Gastrocnemius medialis (tissue), 4 donors: Measurements from ENCODE around the gene MAOB.
"Not testable (repeated sequence)": the region's sequence is repeated elsewhere in the genome, so short reads cannot be mapped to it uniquely, and the experiment has no call there.

Source experiments
- CTCF ChIP-seq, 5 experiments: fragments of 450-650 bp in 3 of 5; fragments of 200-600 bp in 2 of 5; sonication (generic) in 2 of 5; IDR thresholded peaks in 4 of 5; conservative IDR thresholded peaks in 1 of 5; 1 replicate in 4 of 5; 2 replicates in 1 of 5; pipeline ENCODE4 v1.5.1; 2016 to 2019; ENCODE audit warnings: antibody characterized with exemption in 5 of 5, mild to moderate bottlenecking in 3 of 5, moderate library complexity in 3 of 5
- POLR2A ChIP-seq, 2 donors: fragments of 450-650 bp; IDR thresholded peaks; one replicate each; pipeline ENCODE4 v1.6.1; 2017; ENCODE audit warnings: antibody characterized with exemption in 2 of 2, mild to moderate bottlenecking in 2 of 2, moderate library complexity in 2 of 2

DNA sequence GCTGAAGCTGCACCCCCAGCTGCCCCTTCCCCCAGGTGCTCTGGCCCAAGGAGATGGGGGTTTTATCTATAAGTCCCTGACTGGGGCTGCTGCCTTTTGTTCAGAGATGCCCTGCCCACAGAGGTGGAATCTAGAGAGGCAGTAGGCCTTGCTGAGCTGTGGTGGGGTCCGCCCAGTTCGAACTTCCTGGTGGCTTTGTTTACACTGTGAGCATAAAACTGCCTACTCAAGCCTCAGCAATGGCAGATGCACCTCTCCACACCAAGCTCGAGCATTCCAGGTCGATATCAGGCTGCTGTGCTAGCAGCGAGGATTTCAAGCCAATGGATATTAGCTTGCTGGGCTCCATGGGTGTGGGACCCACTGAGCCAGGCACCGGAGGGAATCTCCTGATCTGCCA lies 155.0 kb downstream of the MAOB start:
- not testable (repeated sequence) for TF ChIP-seq CTCF (IDR thresholded peaks at IDR 0.05 in 4 of 5, conservative IDR thresholded peaks at IDR 0.05 in 1 of 5); POLR2A (IDR thresholded peaks at IDR 0.05)
